ENCODE results near the gene RNF187. TPM values are rescaled to one million over a fixed set of nuclear protein-coding genes. Genes with fewer than 3 reads are reported as not detected.

The RNF187 gene
- total and polyA plus RNA-seq, 2 of the 13 experiments (the other 11 are each of a cell fraction or from before 2014, with no cell fraction given) = 41.3 to 59.4 TPM

GRCh38 chr1:228483789-228484188 lies 3.4 kb upstream of the RNF187 start (continued):
- TF ChIP-seq ZHX2 (IDR thresholded peaks at IDR 0.05; ENCODE audit: low read depth) = no peak
- TF ChIP-seq ZHX2 (CRISPR knock-in tag; IDR thresholded peaks at IDR 0.05; ENCODE audit: borderline replicate concordance) = no peak

GRCh38 chr1:228486596-228487335 lies 416 bp upstream of the RNF187 start:
- no peaks in the 10 kb centered on the region for H3K27me3 ChIP-seq (ENCODE audit: control insufficient read depth in 1 of 2, insufficient read depth in 2 of 2, low read length in 2 of 2)
- H2AFZ ChIP-seq (ENCODE audit: low read length) = peak overlapping the region; percentile 97
- TSS peak; percentile 98 for BruUV-seq (replicated peaks)
- peak; percentile 72 for DNase-seq (ENCODE audit: low spot score)
- in situ Hi-C loops (cut with HindIII; ENCODE audit: extremely low pct_ligation_motif_present, low pct_unique_long_range_greater_than_20kb) = no loop called here
- H3K79me2 ChIP-seq (ENCODE audit: insufficient read depth, low read length) = peaks cover 10% of the 10 kb centered on the region
- ChIA-PET CTCF (ENCODE audit: low intra/inter-chr PET ratio, low total read pairs) (no interaction called here), POLR2A (interaction anchor here (0.8 to 1.5 kb wide), 3 partner anchors 12 to 320 kb away, joined by 3 to 5 read pairs (median 3); no protein-coding TSS in a partner anchor)
- peak overlapping the region; percentile 89 for H3K9ac ChIP-seq (ENCODE audit: insufficient read depth, low read depth, low read length)
- no peaks in the 10 kb centered on the region for H4K20me1 ChIP-seq (ENCODE audit: insufficient read depth, low read length)
- intact Hi-C loops (cut with micrococcal nuclease; ENCODE audit: unreplicated experiment) = loop anchor here (5.0 kb wide), 1 partner anchor 79 kb away; the partner anchor contains the start of gene TRIM11
- peaks cover 5 to 14% of the 10 kb centered on the region in 2 experiments; a peak in 4 of 5 replicates for H3K36me3 ChIP-seq (replicated peaks in 1 of 2; ENCODE audit: control insufficient read depth in 1 of 2, insufficient read depth in 2 of 2, low read length in 2 of 2)
- no peaks in the 10 kb centered on the region for H3K9me3 ChIP-seq (ENCODE audit: low read length)
- peak overlapping the region; percentile 72 for H3K4me2 ChIP-seq (ENCODE audit: low read depth, low read length)
- H3K4me3 ChIP-seq (replicated peaks in 1 of 3; ENCODE audit: insufficient read depth in 1 of 3, low read depth in 2 of 3, low read length in 3 of 3) = peak overlapping the region; percentile 72 to 100 (median 93)
- ATAC-seq = peak; percentile 87
- peak overlapping the region; percentile 95 for H3K27ac ChIP-seq (ENCODE audit: extremely low read length, insufficient read depth, low read length)
- peak; percentile 42 for FAIRE-seq
- H3K4me1 ChIP-seq (ENCODE audit: insufficient read depth, low read length) = peaks cover 49% of the 10 kb centered on the region
- WGBS (ENCODE audit: low lambda C conversion rate) = 0% methylated on average over 33 of the region's 60 CpGs
- TF ChIP-seq ZNF556 (CRISPR knock-in tag; IDR thresholded peaks at IDR 0.05; ENCODE audit: borderline replicate concordance) (peak; percentile 37; the same call in 1 of the 2 replicates), MEF2D (CRISPR knock-in tag; IDR thresholded peaks at IDR 0.05) (no peak), ZNF652 (CRISPR knock-in tag; IDR thresholded peaks at IDR 0.05; ENCODE audit: borderline replicate concordance, low read depth) (no peak), ZBTB34 (CRISPR knock-in tag; IDR thresholded peaks at IDR 0.05) (peak; percentile 75; the same call in 1 of the 2 replicates), ZNF367 (CRISPR knock-in tag; IDR thresholded peaks at IDR 0.05; ENCODE audit: borderline replicate concordance) (no peak), HNF4A (CRISPR knock-in tag; IDR thresholded peaks at IDR 0.05) (no peak; the same call in 1 of the 2 replicates), SIN3A (IDR thresholded peaks at IDR 0.05; ENCODE audit: borderline replicate concordance, low read depth, low read length) (no peak), CENPBD1 (CRISPR knock-in tag; IDR thresholded peaks at IDR 0.05; ENCODE audit: borderline replicate concordance, low read depth) (no peak), PHF21A (CRISPR knock-in tag; IDR thresholded peaks at IDR 0.05) (peak; percentile 38; the same call in 1 of the 2 replicates), ZMAT5 (CRISPR knock-in tag; IDR thresholded peaks at IDR 0.05; ENCODE audit: borderline replicate concordance, low read depth) (no peak), RCOR2 (CRISPR knock-in tag; IDR thresholded peaks at IDR 0.05) (no peak)
